PC-3 (cell line): ENCODE results near the gene CRYL1. TPM values are rescaled to one million over a fixed set of nuclear protein-coding genes. Genes with fewer than 3 reads are reported as not detected.

Experiments used
- ATAC-seq: fragments of 200-7000 bp; cut with Tn5 transposase; 2 replicates; pipeline ENCODE4 v1.9.1; 2020; ENCODE audit warnings: mild to moderate bottlenecking, moderate library complexity
- BruUV-seq: library from RNA; stranded (reverse); fragments of 400-500 nt; replicated peaks from 2 replicates; lab custom pipeline; 2021; lab: Mats Ljungman, UMichigan
- CTCF ChIA-PET: fragments of 300-600 bp; sonication (Branson Sonifier 250); formaldehyde crosslinking; loops from one replicate; lab custom pipeline; 2022; ENCODE audit warnings: antibody characterized with exemption; lab: Charles Lee
- POLR2A ChIA-PET: fragments of 300-600 bp; sonication (Branson Sonifier 250); formaldehyde crosslinking; loops from one replicate; lab custom pipeline; 2022; ENCODE audit warnings: antibody characterized with exemption; ENCODE audit not compliant: unreplicated experiment; lab: Charles Lee
- DNase-seq: peaks from one replicate; pipeline ENCODE4 v3.0.0-alpha.2; 2015
- H2AFZ ChIP-seq: fragments of 300-600 bp; sonication (generic); 2 replicates; pipeline ENCODE4 v1.6.0; 2016; ENCODE audit warnings: antibody characterized with exemption, low read length
- H3F3A ChIP-seq: fragments of 300-600 bp; sonication (generic); one replicate; pipeline ENCODE4 v1.6.0; 2017; ENCODE audit warnings: antibody characterized with exemption, low read length, control low read depth, mild to moderate bottlenecking; ENCODE audit not compliant: unreplicated experiment
- H3K27ac ChIP-seq: fragments of 300-600 bp; sonication (generic); 2 replicates; pipeline ENCODE4 v1.5.1; 2016; ENCODE audit warnings: mild to moderate bottlenecking, low read length
- H3K27me3 ChIP-seq: fragments of 300-600 bp; sonication (generic); 2 replicates; pipeline ENCODE4 v1.6.1; 2016; ENCODE audit warnings: low read length, mixed read lengths
- H3K36me3 ChIP-seq: fragments of 300-600 bp; sonication (generic); 2 replicates; pipeline ENCODE4 v1.6.1; 2016; ENCODE audit warnings: low read depth, mixed run types, low read length, mixed read lengths
- H3K4me1 ChIP-seq: fragments of 300-600 bp; sonication (generic); 2 replicates; pipeline ENCODE4 v1.5.1; 2016; ENCODE audit warnings: low read length; ENCODE audit not compliant: insufficient read depth
- H3K4me2 ChIP-seq: fragments of 300-600 bp; sonication (generic); 2 replicates; pipeline ENCODE4 v1.6.0; 2016; ENCODE audit warnings: low read length
- H3K4me3 ChIP-seq: fragments of 300-600 bp; sonication (generic); 2 replicates; pipeline ENCODE4 v1.5.1; 2016; ENCODE audit warnings: mild to moderate bottlenecking, low read length, mixed read lengths
- H3K79me2 ChIP-seq: fragments of 300-600 bp; sonication (generic); 2 replicates; pipeline ENCODE4 v1.6.1; 2017; ENCODE audit warnings: low read length, mixed read lengths
- H3K9ac ChIP-seq: fragments of 300-600 bp; sonication (generic); 2 replicates; pipeline ENCODE4 v1.6.0; 2016; ENCODE audit warnings: mild to moderate bottlenecking, low read length
- H3K9me2 ChIP-seq: fragments of 300-600 bp; sonication (generic); replicated peaks from 2 replicates; pipeline ENCODE4 v1.6.1; 2016; ENCODE audit warnings: mixed run types, low read length, mixed read lengths
- H3K9me3 ChIP-seq: fragments of 300-600 bp; sonication (generic); 2 replicates; pipeline ENCODE4 v1.6.1; 2016; ENCODE audit warnings: low read length, mixed read lengths
- H4K20me1 ChIP-seq: fragments of 300-600 bp; sonication (generic); 2 replicates; pipeline ENCODE4 v1.6.1; 2016; ENCODE audit warnings: low read length, mixed read lengths
- CTCF ChIP-seq: fragments of 300-600 bp; sonication (generic); conservative IDR thresholded peaks from 2 replicates; pipeline ENCODE4 v1.5.1; 2017; ENCODE audit warnings: antibody characterized with exemption, low read depth, mild to moderate bottlenecking, low read length
- EZH2 ChIP-seq: fragments of 300-600 bp; sonication (generic); IDR thresholded peaks from one replicate; pipeline ENCODE4 v1.6.1; 2017; ENCODE audit warnings: antibody characterized with exemption, mild to moderate bottlenecking, low read length; ENCODE audit not compliant: unreplicated experiment
- EZH2phosphoT487 ChIP-seq: fragments of 300-600 bp; sonication (generic); IDR thresholded peaks from 2 replicates; pipeline ENCODE4 v1.6.1; 2018; ENCODE audit warnings: mild to moderate bottlenecking, antibody characterized with exemption, low read length, borderline replicate concordance
- intact Hi-C: fragments of 100-400 bp; cut with micrococcal nuclease; formaldehyde crosslinking; loops from 2 replicates; pipeline ENCODE4 v1.9.0; 2023
- total RNA-seq: library from RNA; depleted of rRNA; stranded (reverse); fragments of >200 nt; gene quantifications from 2 replicates; pipeline ENCODE4 v1.2.3, GENCODE V29; 2014

CRYL1 gene
- total RNA-seq, 1 experiment from 2014 or later, result 20.8 TPM

- CTCF ChIA-PET, result no interaction called here
- Histone ChIP-seq H3F3A (no peaks in the 10 kb centered on the region), H2AFZ (no peak overlapping the region), H3K79me2 (no peaks in the 10 kb centered on the region), H3K9me3 (no peaks in the 10 kb centered on the region), H3K27me3 (no peaks in the 10 kb centered on the region), H4K20me1 (no peaks in the 10 kb centered on the region), H3K4me3 (no peak overlapping the region), H3K9me2 (no peaks in the 10 kb centered on the region), H3K36me3 (no peaks in the 10 kb centered on the region), H3K27ac (no peak overlapping the region), H3K4me2 (no peak overlapping the region), H3K9ac (no peak overlapping the region), H3K4me1 (peaks cover 4% of the 10 kb centered on the region)
- no peak for DNase-seq
- no peak for ATAC-seq
- BruUV-seq, result no TSS peak
- POLR2A ChIA-PET, result no interaction called here
- TF ChIP-seq EZH2phosphoT487 (no peak), CTCF (no peak), EZH2 (no peak)
- intact Hi-C loops, result no loop called here
Measured at GRCh38 chr13:20393273-20394168, 132.1 kb downstream of the CRYL1 start.

- H3F3A ChIP-seq, result peaks cover 6% of the 10 kb centered on the region
- H2AFZ ChIP-seq, result no peak overlapping the region
- POLR2A ChIA-PET, result no interaction called here
- H3K4me2 ChIP-seq, result no peak overlapping the region
- DNase-seq (no peak), ATAC-seq (no peak)
- H3K4me3 ChIP-seq, result no peak overlapping the region
- H3K4me1 ChIP-seq, result peaks cover 14% of the 10 kb centered on the region
- no peaks in the 10 kb centered on the region for H4K20me1 ChIP-seq
- H3K79me2 ChIP-seq, result no peaks in the 10 kb centered on the region
- no peaks in the 10 kb centered on the region for H3K9me2 ChIP-seq
- no peaks in the 10 kb centered on the region for H3K27me3 ChIP-seq
- no peak overlapping the region for H3K9ac ChIP-seq
- no peaks in the 10 kb centered on the region for H3K36me3 ChIP-seq
- CTCF ChIA-PET, result no interaction called here
- intact Hi-C loops, result no loop called here
- TF ChIP-seq CTCF (no peak), EZH2 (no peak), EZH2phosphoT487 (no peak)
- H3K27ac ChIP-seq, result no peak overlapping the region
- H3K9me3 ChIP-seq, result no peaks in the 10 kb centered on the region
- no TSS peak for BruUV-seq
Measured at GRCh38 chr13:20392530-20392929, 133.1 kb downstream of the CRYL1 start.
